Body of pancreas (tissue), 4 donors: ENCODE results near the gene CENPO.

Source experiments
- POLR2A ChIP-seq, 3 donors: fragments of 450-650 bp; IDR thresholded peaks; one replicate each; pipeline ENCODE4 v1.6.1; 2016; ENCODE audit warnings: antibody characterized with exemption in 3 of 3, mild to moderate bottlenecking in 2 of 3
- TF ChIP-seq, protein P1 (sequence below), 7 experiments: fragments of 450-650 bp in 4 of 7; fragments of 200-600 bp in 3 of 7; sonication (generic) in 3 of 7; IDR thresholded peaks; one replicate each; pipeline ENCODE4 v1.5.1; 2016 to 2019; ENCODE audit warnings: antibody characterized with exemption in 7 of 7

DNA sequence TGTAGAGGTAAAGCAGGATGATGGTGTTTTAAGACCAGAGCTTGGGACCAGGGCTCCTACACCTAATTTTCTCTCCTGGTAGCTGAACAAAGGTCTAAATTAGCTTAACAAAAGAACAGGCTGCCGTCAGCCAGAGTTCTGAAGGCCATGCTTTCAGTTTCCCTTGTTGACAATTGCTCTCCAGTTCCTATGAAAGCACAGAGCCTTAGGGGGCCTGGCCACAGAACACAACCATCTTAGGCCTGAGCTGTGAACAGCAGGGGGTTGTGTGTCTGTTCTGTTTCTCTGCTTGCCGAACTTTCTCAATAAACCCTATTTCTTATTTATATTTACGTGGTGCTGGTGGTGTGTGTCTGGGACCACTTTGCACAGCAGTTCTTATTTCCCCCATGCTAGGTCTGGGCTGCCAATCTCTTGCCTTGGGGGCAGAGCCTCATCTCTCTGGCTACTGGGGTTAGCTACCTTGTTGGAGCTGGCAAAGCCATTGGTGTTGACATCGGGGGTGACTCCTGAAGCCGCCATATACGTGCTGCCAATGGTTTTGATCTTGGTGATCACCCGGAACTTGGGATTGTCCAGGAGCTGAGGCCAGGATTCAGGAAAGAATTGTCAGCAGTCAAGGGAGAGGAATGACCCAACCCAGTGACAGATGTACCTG, 29.0 kb downstream of the CENPO start:
- TF ChIP-seq, protein P1, sequence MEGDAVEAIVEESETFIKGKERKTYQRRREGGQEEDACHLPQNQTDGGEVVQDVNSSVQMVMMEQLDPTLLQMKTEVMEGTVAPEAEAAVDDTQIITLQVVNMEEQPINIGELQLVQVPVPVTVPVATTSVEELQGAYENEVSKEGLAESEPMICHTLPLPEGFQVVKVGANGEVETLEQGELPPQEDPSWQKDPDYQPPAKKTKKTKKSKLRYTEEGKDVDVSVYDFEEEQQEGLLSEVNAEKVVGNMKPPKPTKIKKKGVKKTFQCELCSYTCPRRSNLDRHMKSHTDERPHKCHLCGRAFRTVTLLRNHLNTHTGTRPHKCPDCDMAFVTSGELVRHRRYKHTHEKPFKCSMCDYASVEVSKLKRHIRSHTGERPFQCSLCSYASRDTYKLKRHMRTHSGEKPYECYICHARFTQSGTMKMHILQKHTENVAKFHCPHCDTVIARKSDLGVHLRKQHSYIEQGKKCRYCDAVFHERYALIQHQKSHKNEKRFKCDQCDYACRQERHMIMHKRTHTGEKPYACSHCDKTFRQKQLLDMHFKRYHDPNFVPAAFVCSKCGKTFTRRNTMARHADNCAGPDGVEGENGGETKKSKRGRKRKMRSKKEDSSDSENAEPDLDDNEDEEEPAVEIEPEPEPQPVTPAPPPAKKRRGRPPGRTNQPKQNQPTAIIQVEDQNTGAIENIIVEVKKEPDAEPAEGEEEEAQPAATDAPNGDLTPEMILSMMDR (IDR thresholded peaks at IDR 0.05): no peak
- no peak for TF ChIP-seq POLR2A (IDR thresholded peaks at IDR 0.05)
